Muscle layer of duodenum (tissue), 2 donors: Measurements from ENCODE around the gene FKBP8.
"Not testable (repeated sequence)": the region's sequence is repeated elsewhere in the genome, so short reads cannot be mapped to it uniquely, and the experiment has no call there.

Experiments
- H3K27ac ChIP-seq: one replicate; pipeline ENCODE4 v1.7.0; 2013; ENCODE audit warnings: mild to moderate bottlenecking, low read length
- H3K27me3 ChIP-seq: one replicate; pipeline ENCODE4 v1.7.0; 2013; ENCODE audit warnings: low read depth, mild to moderate bottlenecking, control low read depth, low read length
- H3K36me3 ChIP-seq, 2 donors: one replicate each; pipeline ENCODE4 v1.7.0; 2013; ENCODE audit warnings: low read length in 2 of 2, control low read depth in 1 of 2, mild to moderate bottlenecking in 1 of 2; ENCODE audit not compliant: insufficient read depth in 2 of 2, control insufficient read depth in 1 of 2
- H3K4me1 ChIP-seq, 2 donors: one replicate each; pipeline ENCODE4 v1.7.0; 2013; ENCODE audit warnings: low read length in 2 of 2, mild to moderate bottlenecking in 2 of 2, control low read depth in 1 of 2, moderate library complexity in 1 of 2; ENCODE audit not compliant: insufficient read depth in 2 of 2, control insufficient read depth in 1 of 2
- H3K4me3 ChIP-seq, 2 donors: one replicate each; pipeline ENCODE4 v1.7.0; 2013; ENCODE audit warnings: low read length in 2 of 2, low read depth in 1 of 2, mild to moderate bottlenecking in 1 of 2
- H3K9me3 ChIP-seq, 2 donors: one replicate each; pipeline ENCODE4 v1.7.0; 2013; ENCODE audit warnings: low read length in 2 of 2, control low read depth in 1 of 2, mild to moderate bottlenecking in 1 of 2; ENCODE audit not compliant: control insufficient read depth in 1 of 2
- donor health status: healthy.

Gene FKBP8

GRCh38 chr19:18542941-18543813 is at the start of gene FKBP8:
FKBP8 (minus strand) TSS chr19:18543573; CDS start chr19:18541970, 1,603 bp downstream.
- Histone ChIP-seq H3K27me3 (no peaks in the 10 kb centered on the region), H3K4me3 (peak within 1 kb of the TSS; percentile 60 to 63), H3K27ac (peak within 1 kb of the TSS; percentile 56), H3K9me3 (no peaks in the 10 kb centered on the region), H3K36me3 (peaks cover 14 to 29% of the 10 kb centered on the region in 2 donors), H3K4me1 (peaks cover 5 to 21% of the 10 kb centered on the region in 2 donors)

DNA sequence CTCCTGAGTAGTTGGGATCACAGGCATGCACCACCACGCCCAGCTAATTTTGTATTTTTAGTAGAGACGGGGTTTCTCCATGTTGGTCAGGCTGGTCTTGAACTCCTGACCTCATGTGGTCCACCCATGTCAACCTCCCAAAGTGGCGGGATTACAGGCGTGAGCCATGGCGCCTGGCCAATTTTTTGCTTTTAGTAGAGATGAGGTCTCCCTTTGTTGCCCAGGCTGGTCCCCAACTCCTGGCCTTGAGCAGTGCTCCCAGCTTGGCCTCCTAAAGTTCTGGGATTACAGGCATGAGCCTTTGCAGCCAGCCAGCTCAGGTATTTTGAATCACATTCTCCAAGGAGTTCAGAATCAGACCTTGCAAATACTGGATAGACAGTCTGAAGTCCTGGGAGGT is 49.4 kb upstream of the FKBP8 start:
- not testable (repeated sequence) for H3K36me3 ChIP-seq

GRCh38 chr19:18591735-18592385 is 48.5 kb upstream of the FKBP8 start:
- no peaks in the 10 kb centered on the region for H3K9me3 ChIP-seq
- peaks cover 5 to 8% of the 10 kb centered on the region in 2 donors for H3K36me3 ChIP-seq
- H3K4me3 ChIP-seq = no peak overlapping the region
- H3K4me1 ChIP-seq = peaks cover 9 to 31% of the 10 kb centered on the region in 2 donors
- no peaks in the 10 kb centered on the region for H3K27me3 ChIP-seq
- H3K27ac ChIP-seq = no peak overlapping the region

More for the DNA sequence above, 49.4 kb upstream of the FKBP8 start:
- H3K4me3 ChIP-seq, H3K27ac ChIP-seq, H3K9me3 ChIP-seq, H3K27me3 ChIP-seq: not testable (repeated sequence)
- peaks cover 9 to 31% of the 10 kb centered on the region in 2 donors for H3K4me1 ChIP-seq

DNA sequence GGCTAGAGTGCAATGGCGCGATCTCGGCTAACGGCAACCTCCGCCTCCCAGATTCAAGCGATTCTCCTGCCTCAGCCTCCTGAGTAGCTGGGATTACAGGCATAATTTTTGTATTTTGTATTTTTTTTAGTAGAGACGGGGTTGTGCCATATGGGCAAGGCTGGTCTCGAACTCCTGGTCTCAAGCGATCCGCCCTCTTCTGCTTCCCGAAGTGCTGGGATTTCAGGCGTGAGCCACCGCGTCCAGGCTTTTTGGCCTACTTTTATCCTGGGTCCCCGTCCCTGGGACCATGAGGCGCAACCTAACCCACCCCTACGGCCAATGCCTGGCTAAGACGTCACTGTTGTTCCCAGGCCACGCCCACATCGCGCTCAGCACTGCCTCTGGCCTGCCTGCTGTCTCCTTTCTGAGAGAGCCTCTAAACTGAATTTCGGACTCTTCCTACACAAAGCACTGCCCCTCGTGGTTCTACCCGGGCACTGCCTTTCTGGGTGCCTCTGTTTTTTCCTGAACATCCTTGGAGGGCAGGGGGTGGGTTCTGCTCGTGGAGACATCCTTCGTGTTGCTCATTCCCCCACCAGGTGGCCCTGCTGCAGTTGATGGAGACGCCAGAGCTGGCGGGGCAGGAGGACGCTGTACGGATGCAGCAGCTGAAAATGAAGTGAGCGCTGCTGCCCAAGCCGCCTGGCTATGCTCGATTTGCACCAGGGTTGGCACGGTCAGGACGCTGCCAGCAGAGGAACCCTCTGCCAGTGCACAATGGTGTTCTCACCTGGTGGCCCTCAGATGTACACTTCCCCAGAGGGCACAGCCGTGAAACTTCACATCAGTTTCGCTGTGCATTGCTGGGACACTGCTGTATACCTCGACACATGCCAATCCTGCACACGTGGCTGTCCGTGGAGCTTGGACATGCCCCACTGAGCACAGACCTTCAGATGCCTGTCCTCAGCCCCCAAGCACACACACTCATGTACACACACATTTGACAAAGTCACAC is 47.2 kb upstream of the FKBP8 start:
- Histone ChIP-seq H3K4me3 (no peak overlapping the region), H3K27me3 (no peaks in the 10 kb centered on the region), H3K36me3 (peaks cover 5 to 8% of the 10 kb centered on the region in 2 donors), H3K27ac (no peak overlapping the region), H3K4me1 (peaks cover 9 to 31% of the 10 kb centered on the region in 2 donors), H3K9me3 (no peaks in the 10 kb centered on the region)

- Histone ChIP-seq H3K27me3 (no peaks in the 10 kb centered on the region), H3K4me1 (peaks cover 9 to 23% of the 10 kb centered on the region in 2 donors), H3K27ac (no peak overlapping the region), H3K4me3 (peak overlapping the region; percentile 53 to 97), H3K36me3 (peaks cover 5 to 8% of the 10 kb centered on the region in 2 donors), H3K9me3 (no peaks in the 10 kb centered on the region)
Observed at GRCh38 chr19:18589380-18590272, 46.3 kb upstream of the FKBP8 start.

GRCh38 chr19:18588611-18589379 is 45.4 kb upstream of the FKBP8 start, which contains the start of gene REX1BD:
REX1BD (plus strand) TSS chr19:18588798; CDS start chr19:18588802, 4 bp downstream.
- peaks cover 9 to 16% of the 10 kb centered on the region in 2 donors for H3K4me1 ChIP-seq
- no peak within 1 kb of the TSS for H3K27ac ChIP-seq
- H3K27me3 ChIP-seq = no peaks in the 10 kb centered on the region
- H3K4me3 ChIP-seq = peak within 1 kb of the TSS; percentile 53 to 97
- H3K36me3 ChIP-seq = peaks cover 5 to 8% of the 10 kb centered on the region in 2 donors
- no peaks in the 10 kb centered on the region for H3K9me3 ChIP-seq

DNA sequence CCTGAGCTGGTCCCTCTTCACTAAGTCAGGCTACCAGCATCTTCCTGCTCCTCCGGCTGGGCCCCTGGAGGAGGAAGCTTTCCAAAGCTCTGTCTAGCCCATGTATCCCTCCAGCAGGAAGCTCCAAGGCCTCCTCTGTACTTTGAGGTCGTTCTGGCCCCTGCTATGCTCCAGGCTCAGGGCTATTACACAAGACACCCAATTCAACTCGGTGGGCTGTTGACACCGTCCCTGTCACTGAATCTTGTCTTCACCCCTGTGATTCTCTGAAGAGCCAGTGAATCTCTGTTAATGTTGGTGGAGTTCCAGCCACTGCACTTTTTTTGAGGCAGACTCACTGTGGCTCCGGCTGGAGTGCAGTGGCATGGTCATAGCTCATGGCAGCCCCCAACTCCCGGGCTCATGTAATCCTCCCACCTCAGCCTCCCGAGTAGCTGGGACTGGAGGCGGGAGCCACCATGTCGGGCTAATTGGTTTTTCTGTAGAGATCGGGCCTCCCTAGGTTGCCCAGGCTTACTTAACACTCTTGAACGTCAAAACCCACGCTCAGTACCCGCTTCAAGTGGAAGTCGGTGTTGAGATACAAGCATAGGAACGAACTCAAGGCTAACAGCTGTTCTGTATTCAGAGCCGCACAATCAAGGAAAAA is 44.7 kb upstream of the FKBP8 start:
- Histone ChIP-seq H3K9me3 (no peaks in the 10 kb centered on the region), H3K4me3 (peak overlapping the region; percentile 53 to 97), H3K4me1 (peaks cover 9 to 16% of the 10 kb centered on the region in 2 donors), H3K36me3 (peaks cover 5 to 8% of the 10 kb centered on the region in 2 donors), H3K27ac (no peak overlapping the region), H3K27me3 (no peaks in the 10 kb centered on the region)

- H3K36me3 ChIP-seq = peaks cover 5 to 8% of the 10 kb centered on the region in 2 donors
- peaks cover 9 to 16% of the 10 kb centered on the region in 2 donors for H3K4me1 ChIP-seq
- H3K9me3 ChIP-seq = no peaks in the 10 kb centered on the region
- H3K27ac ChIP-seq = no peak overlapping the region
- no peak overlapping the region for H3K4me3 ChIP-seq
- no peaks in the 10 kb centered on the region for H3K27me3 ChIP-seq
Observed at GRCh38 chr19:18587561-18587960, 44.2 kb upstream of the FKBP8 start.

- Histone ChIP-seq H3K4me1 (peaks cover 9 to 16% of the 10 kb centered on the region in 2 donors), H3K9me3 (no peaks in the 10 kb centered on the region), H3K27me3 (no peaks in the 10 kb centered on the region), H3K27ac (no peak overlapping the region), H3K4me3 (no peak overlapping the region), H3K36me3 (peaks cover 5 to 8% of the 10 kb centered on the region in 2 donors)
Observed at GRCh38 chr19:18586306-18586705, 42.9 kb upstream of the FKBP8 start.
